ENCODE data around the gene TNFRSF11A.

The TNFRSF11A gene

DNA sequence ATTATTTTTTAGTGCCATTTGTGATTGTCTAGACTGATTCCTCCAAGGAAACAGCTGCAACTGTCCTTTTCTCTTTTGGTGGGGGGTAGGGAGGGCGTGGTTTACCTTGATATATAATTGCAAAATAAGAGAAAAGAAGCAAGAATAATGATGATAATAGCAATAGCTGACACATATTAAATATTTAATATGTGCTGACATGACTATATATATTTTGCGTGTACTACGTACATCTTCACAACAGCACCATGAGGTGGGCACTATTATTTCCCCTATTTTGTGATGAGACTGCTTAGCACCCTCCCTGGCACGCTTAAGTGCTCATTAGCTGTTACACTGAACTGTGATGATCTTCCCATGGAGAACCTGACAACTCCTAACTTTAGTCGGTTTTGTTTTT is 39.4 kb downstream of the TNFRSF11A start:
- H3K4me3 ChIP-seq (ENCODE audit: insufficient read depth, low read depth, low read length) = no peak overlapping the region
- no peaks in the 10 kb centered on the region for H3K36me3 ChIP-seq (ENCODE audit: control insufficient read depth, insufficient read depth, low read length)
- no peak overlapping the region for H3K27ac ChIP-seq (ENCODE audit: insufficient read depth, low read depth, low read length, poor library complexity, severe bottlenecking)
- H3K4me1 ChIP-seq (ENCODE audit: control insufficient read depth, insufficient read depth, low read length) = no peaks in the 10 kb centered on the region
- WGBS, 2 experiments = 90 to 95% methylated on average over 4 of the region's 5 CpGs
- no peaks in the 10 kb centered on the region for H3K27me3 ChIP-seq (ENCODE audit: control insufficient read depth, insufficient read depth, low read length, poor library complexity, severe bottlenecking)
- H3K9me3 ChIP-seq (ENCODE audit: control insufficient read depth, low read length) = no peaks in the 10 kb centered on the region

DNA sequence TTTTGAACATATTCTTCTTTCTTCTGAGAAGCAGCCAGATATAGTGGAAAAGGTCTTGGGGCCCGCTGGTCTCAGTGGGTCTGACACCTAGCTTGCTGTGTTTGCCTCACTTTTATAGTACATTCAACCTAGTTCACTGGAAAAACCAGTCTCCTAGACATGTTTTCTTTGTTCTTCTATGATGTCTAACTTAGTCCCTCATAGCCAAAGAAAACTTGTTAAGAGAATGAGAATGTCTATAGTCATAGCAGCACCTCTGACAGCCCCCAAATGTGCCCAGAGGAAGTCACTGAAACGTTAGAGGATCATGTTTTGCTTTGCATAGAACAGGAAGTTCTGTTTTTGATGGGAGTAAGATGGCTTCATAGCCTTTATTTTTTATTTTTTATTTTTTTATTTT is 40.3 kb downstream of the TNFRSF11A start:
- Histone ChIP-seq H3K9me3 (ENCODE audit: control insufficient read depth, low read length) (no peaks in the 10 kb centered on the region), H3K4me1 (ENCODE audit: control insufficient read depth, insufficient read depth, low read length) (no peaks in the 10 kb centered on the region), H3K27me3 (ENCODE audit: control insufficient read depth, insufficient read depth, low read length, poor library complexity, severe bottlenecking) (no peaks in the 10 kb centered on the region), H3K4me3 (ENCODE audit: insufficient read depth, low read depth, low read length) (no peak overlapping the region), H3K27ac (ENCODE audit: insufficient read depth, low read depth, low read length, poor library complexity, severe bottlenecking) (no peak overlapping the region), H3K36me3 (ENCODE audit: control insufficient read depth, insufficient read depth, low read length) (no peaks in the 10 kb centered on the region)
- 58 to 67% methylated on average over 2 of the region's 2 CpGs for WGBS, 2 experiments

DNA sequence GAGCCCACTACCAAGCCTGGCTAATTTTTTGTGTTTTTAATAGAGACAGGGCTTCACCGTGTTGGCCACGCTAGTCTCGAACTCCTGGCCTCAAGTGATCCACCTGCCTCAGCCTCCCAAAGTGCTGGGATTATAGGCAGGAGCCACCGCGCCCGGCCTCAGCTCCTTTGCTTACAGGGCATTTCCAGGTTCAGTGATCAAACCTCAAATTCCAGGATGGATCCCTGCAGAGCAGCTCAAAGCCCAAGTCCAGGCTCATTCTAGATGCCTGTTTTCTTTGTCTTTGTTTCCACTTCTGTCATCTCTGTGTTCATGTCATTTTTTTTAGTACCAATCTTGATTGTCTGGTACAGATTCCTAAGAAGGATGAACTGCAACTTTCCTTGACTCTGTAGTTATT is 41.9 kb downstream of the TNFRSF11A start:
- H3K27ac ChIP-seq (ENCODE audit: insufficient read depth, low read depth, low read length, poor library complexity, severe bottlenecking) = no peak overlapping the region
- H3K9me3 ChIP-seq (ENCODE audit: control insufficient read depth, low read length) = no peaks in the 10 kb centered on the region
- no peaks in the 10 kb centered on the region for H3K4me1 ChIP-seq (ENCODE audit: control insufficient read depth, insufficient read depth, low read length)
- no peak overlapping the region for H3K4me3 ChIP-seq (ENCODE audit: insufficient read depth, low read depth, low read length)
- WGBS, 2 experiments = 78 to 80% methylated on average over 6 of the region's 6 CpGs
- no peaks in the 10 kb centered on the region for H3K36me3 ChIP-seq (ENCODE audit: control insufficient read depth, insufficient read depth, low read length)
- H3K27me3 ChIP-seq (ENCODE audit: control insufficient read depth, insufficient read depth, low read length, poor library complexity, severe bottlenecking) = no peaks in the 10 kb centered on the region

DNA sequence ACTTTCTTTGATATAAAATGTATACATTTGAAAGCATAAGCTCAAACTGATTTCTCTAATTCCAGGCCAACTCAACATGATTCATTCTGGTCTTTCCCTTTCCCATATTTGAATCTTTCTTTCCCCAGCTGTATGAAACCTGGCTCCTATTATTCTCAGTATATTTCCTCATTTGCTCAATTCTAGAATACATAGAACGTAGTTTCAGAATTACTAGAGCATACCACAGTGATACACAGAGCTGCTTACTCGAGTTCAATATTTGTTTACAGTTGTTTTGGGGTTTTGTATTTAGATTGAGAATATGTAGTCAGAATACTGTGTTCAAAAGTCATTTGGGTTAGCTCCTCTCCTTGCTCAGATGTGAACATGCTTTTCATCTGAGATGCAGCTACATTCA is 43.0 kb downstream of the TNFRSF11A start:
- no peaks in the 10 kb centered on the region for H3K36me3 ChIP-seq (ENCODE audit: control insufficient read depth, insufficient read depth, low read length)
- H3K9me3 ChIP-seq (ENCODE audit: control insufficient read depth, low read length) = no peaks in the 10 kb centered on the region
- 95 to 100% methylated on average over 2 of the region's 2 CpGs for WGBS, 2 experiments
- H3K4me3 ChIP-seq (ENCODE audit: insufficient read depth, low read depth, low read length) = no peak overlapping the region
- no peaks in the 10 kb centered on the region for H3K4me1 ChIP-seq (ENCODE audit: control insufficient read depth, insufficient read depth, low read length)
- no peak overlapping the region for H3K27ac ChIP-seq (ENCODE audit: insufficient read depth, low read depth, low read length, poor library complexity, severe bottlenecking)
- no peaks in the 10 kb centered on the region for H3K27me3 ChIP-seq (ENCODE audit: control insufficient read depth, insufficient read depth, low read length, poor library complexity, severe bottlenecking)

DNA sequence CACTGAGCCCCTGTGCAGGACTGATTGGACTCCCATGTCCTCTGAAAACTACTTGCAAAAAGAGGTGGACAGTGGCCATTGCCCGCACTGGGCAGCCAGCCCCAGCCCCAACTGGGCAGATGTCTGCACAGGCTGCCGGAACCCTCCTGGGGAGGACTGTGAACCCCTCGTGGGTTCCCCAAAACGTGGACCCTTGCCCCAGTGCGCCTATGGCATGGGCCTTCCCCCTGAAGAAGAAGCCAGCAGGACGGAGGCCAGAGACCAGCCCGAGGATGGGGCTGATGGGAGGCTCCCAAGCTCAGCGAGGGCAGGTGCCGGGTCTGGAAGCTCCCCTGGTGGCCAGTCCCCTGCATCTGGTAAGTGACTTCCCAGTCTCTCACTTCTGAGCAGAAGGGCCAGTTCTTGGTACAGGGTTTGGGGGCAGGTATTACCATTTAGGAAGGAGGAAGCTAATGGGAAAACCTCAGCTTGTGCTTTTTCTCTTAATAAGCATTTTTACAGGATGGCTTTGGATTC is 44.1 kb downstream of the TNFRSF11A start:
- Histone ChIP-seq H3K27me3 (ENCODE audit: control insufficient read depth, insufficient read depth, low read length, poor library complexity, severe bottlenecking) (no peaks in the 10 kb centered on the region), H3K4me1 (ENCODE audit: control insufficient read depth, insufficient read depth, low read length) (no peaks in the 10 kb centered on the region), H3K4me3 (ENCODE audit: insufficient read depth, low read depth, low read length) (no peak overlapping the region), H3K36me3 (ENCODE audit: control insufficient read depth, insufficient read depth, low read length) (no peaks in the 10 kb centered on the region), H3K9me3 (ENCODE audit: control insufficient read depth, low read length) (no peaks in the 10 kb centered on the region), H3K27ac (ENCODE audit: insufficient read depth, low read depth, low read length, poor library complexity, severe bottlenecking) (no peak overlapping the region)
- 86 to 90% methylated on average over 9 of the region's 9 CpGs for WGBS, 2 experiments

DNA sequence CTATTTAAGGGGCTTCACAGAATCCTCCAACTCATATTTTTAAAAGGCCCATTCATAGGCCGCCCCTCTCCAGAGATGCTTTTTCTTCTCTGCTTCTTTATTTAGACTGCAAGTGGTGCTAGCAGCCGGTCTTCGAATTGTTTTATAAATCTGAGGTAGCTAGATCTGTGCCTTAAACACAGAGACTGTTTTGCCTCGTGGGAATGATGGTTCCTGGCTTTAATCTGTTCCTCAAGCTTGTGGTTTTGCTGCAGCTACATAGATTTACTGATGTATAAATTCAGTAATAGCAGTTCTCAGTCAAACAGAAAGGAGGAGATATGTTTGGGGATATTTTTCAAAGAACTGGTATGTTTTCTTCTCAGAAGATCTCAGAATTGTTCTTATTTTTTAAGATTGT is 45.3 kb downstream of the TNFRSF11A start:
- H3K27me3 ChIP-seq (ENCODE audit: control insufficient read depth, insufficient read depth, low read length, poor library complexity, severe bottlenecking) = no peaks in the 10 kb centered on the region
- 89 to 94% methylated on average over 4 of the region's 4 CpGs for WGBS, 2 experiments
- no peaks in the 10 kb centered on the region for H3K36me3 ChIP-seq (ENCODE audit: control insufficient read depth, insufficient read depth, low read length)
- no peaks in the 10 kb centered on the region for H3K4me1 ChIP-seq (ENCODE audit: control insufficient read depth, insufficient read depth, low read length)
- H3K27ac ChIP-seq (ENCODE audit: insufficient read depth, low read depth, low read length, poor library complexity, severe bottlenecking) = no peak overlapping the region
- H3K4me3 ChIP-seq (ENCODE audit: insufficient read depth, low read depth, low read length) = no peak overlapping the region
- H3K9me3 ChIP-seq (ENCODE audit: control insufficient read depth, low read length) = no peaks in the 10 kb centered on the region

DNA sequence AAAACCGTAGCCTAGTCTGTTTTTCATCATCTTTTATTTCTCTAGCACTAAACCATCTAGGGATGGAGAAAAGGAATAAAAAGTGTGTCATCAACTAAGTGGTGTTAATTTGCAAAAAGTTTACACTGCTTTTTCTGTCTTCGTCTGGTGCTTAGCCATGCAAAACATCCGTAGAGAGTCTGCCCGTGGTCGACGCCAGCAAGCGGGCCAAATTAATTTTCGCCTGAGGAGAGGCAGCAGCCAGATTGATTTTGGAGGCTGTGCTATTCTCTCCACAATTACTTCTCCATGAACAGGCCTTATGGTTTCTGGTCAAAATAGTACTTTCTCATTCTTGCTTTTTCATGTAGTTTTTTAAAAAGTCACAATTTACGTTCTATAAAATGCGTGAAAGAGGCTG is 46.3 kb downstream of the TNFRSF11A start:
- WGBS, 2 experiments = 88 to 94% methylated on average over 9 to 10 of the region's 10 CpGs

DNA sequence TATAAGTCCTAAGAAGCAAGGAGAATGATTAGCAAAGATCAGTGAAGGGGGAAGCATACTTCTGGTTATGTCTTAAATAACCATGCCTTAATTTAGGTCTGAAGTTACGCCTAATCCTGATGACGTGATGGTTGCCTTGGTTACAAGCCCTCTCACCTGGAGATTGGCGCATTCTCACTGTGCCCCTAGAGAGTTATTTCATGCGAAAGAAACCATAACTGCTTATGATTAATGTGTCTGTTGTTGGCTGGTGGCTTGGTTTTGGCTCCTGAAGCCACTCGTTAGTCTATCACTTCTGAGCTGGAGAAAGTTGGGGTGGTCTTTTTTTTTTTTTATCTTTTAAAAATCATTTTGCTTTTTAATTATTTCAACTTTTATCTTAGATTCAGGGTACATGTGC is 47.0 kb downstream of the TNFRSF11A start:
- WGBS, 2 experiments = 95 to 97% methylated on average over 4 to 5 of the region's 5 CpGs
- H3K4me1 ChIP-seq (ENCODE audit: control insufficient read depth, insufficient read depth, low read length) = no peaks in the 10 kb centered on the region
- H3K27me3 ChIP-seq (ENCODE audit: control insufficient read depth, insufficient read depth, low read length, poor library complexity, severe bottlenecking) = no peaks in the 10 kb centered on the region
- no peaks in the 10 kb centered on the region for H3K36me3 ChIP-seq (ENCODE audit: control insufficient read depth, insufficient read depth, low read length)
- no peaks in the 10 kb centered on the region for H3K9me3 ChIP-seq (ENCODE audit: control insufficient read depth, low read length)
- no peak overlapping the region for H3K4me3 ChIP-seq (ENCODE audit: insufficient read depth, low read depth, low read length)
- H3K27ac ChIP-seq (ENCODE audit: insufficient read depth, low read depth, low read length, poor library complexity, severe bottlenecking) = no peak overlapping the region

More for the DNA sequence above, 46.3 kb downstream of the TNFRSF11A start:
- H3K4me3 ChIP-seq (ENCODE audit: insufficient read depth, low read depth, low read length) = no peak overlapping the region
- H3K27me3 ChIP-seq (ENCODE audit: control insufficient read depth, insufficient read depth, low read length, poor library complexity, severe bottlenecking) = no peaks in the 10 kb centered on the region
- H3K36me3 ChIP-seq (ENCODE audit: control insufficient read depth, insufficient read depth, low read length) = no peaks in the 10 kb centered on the region
- H3K27ac ChIP-seq (ENCODE audit: insufficient read depth, low read depth, low read length, poor library complexity, severe bottlenecking) = no peak overlapping the region
- no peaks in the 10 kb centered on the region for H3K9me3 ChIP-seq (ENCODE audit: control insufficient read depth, low read length)
- H3K4me1 ChIP-seq (ENCODE audit: control insufficient read depth, insufficient read depth, low read length) = no peaks in the 10 kb centered on the region

DNA sequence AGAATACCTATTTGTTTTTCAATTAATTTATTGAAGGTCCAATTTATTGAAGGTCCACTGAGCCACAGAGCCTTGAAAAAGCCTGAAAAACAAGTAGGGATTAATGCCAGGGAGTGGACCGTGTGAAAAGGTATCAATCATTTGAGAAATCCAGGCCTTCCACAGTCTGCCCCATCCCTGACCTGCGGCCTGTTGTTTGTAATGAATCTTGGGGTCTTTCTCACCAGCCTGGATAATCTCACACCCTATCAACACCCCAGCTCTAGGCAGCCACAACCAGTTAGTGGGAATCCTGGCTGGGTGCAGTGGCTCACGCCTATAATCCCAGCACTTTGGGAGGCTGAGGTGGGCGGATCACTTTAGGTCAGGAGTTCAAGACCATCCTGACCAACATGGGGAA is 47.8 kb downstream of the TNFRSF11A start:
- 93 to 97% methylated on average over 4 of the region's 4 CpGs for WGBS, 2 experiments

DNA sequence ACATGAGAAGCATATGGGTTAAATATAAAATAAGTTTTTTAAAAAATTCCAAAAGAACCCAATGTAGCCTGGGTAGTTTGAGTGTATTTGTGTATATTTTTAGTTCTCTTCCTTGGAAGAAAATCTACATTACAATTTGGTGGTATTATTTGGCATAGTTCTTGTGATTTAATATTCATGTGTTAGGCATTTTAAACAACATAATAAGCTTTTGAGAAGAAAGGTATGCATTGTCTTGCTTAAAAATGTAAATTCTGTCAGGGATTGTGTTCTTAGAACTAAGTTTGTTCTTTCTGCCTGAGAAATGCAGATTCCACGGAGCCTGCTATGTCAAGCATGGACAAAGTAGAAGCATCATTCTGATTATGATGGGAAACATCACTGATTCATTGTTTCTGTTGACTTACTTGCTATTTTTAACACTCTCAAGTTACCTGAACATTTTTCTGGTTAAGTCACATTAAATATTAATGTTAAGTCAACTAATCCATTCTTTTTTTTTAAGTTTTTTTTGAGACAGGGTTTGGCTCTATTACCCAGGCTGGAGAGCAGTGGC is 49.4 kb downstream of the TNFRSF11A start:
- 63 to 74% methylated on average over 1 of the region's 1 CpG for WGBS, 2 experiments

More for the DNA sequence above, 47.8 kb downstream of the TNFRSF11A start:
- Histone ChIP-seq H3K9me3 (ENCODE audit: control insufficient read depth, low read length) (no peaks in the 10 kb centered on the region), H3K27ac (ENCODE audit: insufficient read depth, low read depth, low read length, poor library complexity, severe bottlenecking) (no peak overlapping the region), H3K4me3 (ENCODE audit: insufficient read depth, low read depth, low read length) (no peak overlapping the region), H3K27me3 (ENCODE audit: control insufficient read depth, insufficient read depth, low read length, poor library complexity, severe bottlenecking) (no peaks in the 10 kb centered on the region), H3K36me3 (ENCODE audit: control insufficient read depth, insufficient read depth, low read length) (no peaks in the 10 kb centered on the region), H3K4me1 (ENCODE audit: control insufficient read depth, insufficient read depth, low read length) (no peaks in the 10 kb centered on the region)

More for the DNA sequence above, 49.4 kb downstream of the TNFRSF11A start:
- Histone ChIP-seq H3K36me3 (ENCODE audit: control insufficient read depth, insufficient read depth, low read length) (no peaks in the 10 kb centered on the region), H3K27ac (ENCODE audit: insufficient read depth, low read depth, low read length, poor library complexity, severe bottlenecking) (no peak overlapping the region), H3K4me1 (ENCODE audit: control insufficient read depth, insufficient read depth, low read length) (no peaks in the 10 kb centered on the region), H3K27me3 (ENCODE audit: control insufficient read depth, insufficient read depth, low read length, poor library complexity, severe bottlenecking) (no peaks in the 10 kb centered on the region), H3K9me3 (ENCODE audit: control insufficient read depth, low read length) (no peaks in the 10 kb centered on the region), H3K4me3 (ENCODE audit: insufficient read depth, low read depth, low read length) (no peak overlapping the region)

All from ectodermal cell (in vitro differentiated cells).